Stimulated activated CD4-positive, alpha-beta T cell treated with anti-CD3 and anti-CD28 coated beads, TNF-alpha, amount 100 ng/mL, for 1 hour (primary cell): ENCODE data around the gene SEMA3E.
"Not testable (repeated sequence)": the region's sequence is repeated elsewhere in the genome, so short reads cannot be mapped to it uniquely, and the experiment has no call there.

Experiments used
- DNase-seq, 3 donors: peaks; one replicate each; pipeline ENCODE4 v3.0.0-alpha.2; 2020; ENCODE audit warnings: low read depth in 3 of 3, low spot score in 1 of 3

Gene SEMA3E

GRCh38 chr7:83456413-83456812 is 192.5 kb downstream of the SEMA3E start:
- DNase-seq, result no peak

- no peak for DNase-seq
Measured at GRCh38 chr7:83455612-83456011, 193.3 kb downstream of the SEMA3E start.

- no peak for DNase-seq
Measured at GRCh38 chr7:83452256-83452655, 196.7 kb downstream of the SEMA3E start.

GRCh38 chr7:83451501-83452045 is 197.4 kb downstream of the SEMA3E start:
- no peak for DNase-seq

GRCh38 chr7:83449781-83450180 is 199.2 kb downstream of the SEMA3E start:
- DNase-seq, result no peak

- no peak for DNase-seq
Measured at GRCh38 chr7:83447681-83448080, 201.3 kb downstream of the SEMA3E start.

- no peak for DNase-seq
Measured at GRCh38 chr7:83446102-83446669, 202.8 kb downstream of the SEMA3E start.

GRCh38 chr7:83442911-83443310 is 206.0 kb downstream of the SEMA3E start:
- no peak for DNase-seq

GRCh38 chr7:83439026-83439425 is 209.9 kb downstream of the SEMA3E start:
- DNase-seq, result no peak

GRCh38 chr7:83430289-83430688 is 218.7 kb downstream of the SEMA3E start:
- not testable (repeated sequence) for DNase-seq

- no peak for DNase-seq
Measured at GRCh38 chr7:83429493-83429892, 219.4 kb downstream of the SEMA3E start.

- no peak for DNase-seq
Measured at GRCh38 chr7:83427884-83428283, 221.1 kb downstream of the SEMA3E start.

- no peak for DNase-seq
Measured at GRCh38 chr7:83426325-83426724, 222.6 kb downstream of the SEMA3E start.

- DNase-seq, result no peak
Measured at GRCh38 chr7:83419013-83419412, 229.9 kb downstream of the SEMA3E start.

- no peak for DNase-seq
Measured at GRCh38 chr7:83415840-83416239, 233.1 kb downstream of the SEMA3E start.

- DNase-seq, result no peak
Measured at GRCh38 chr7:83414947-83415346, 234.0 kb downstream of the SEMA3E start.

GRCh38 chr7:83413831-83414230 is 235.1 kb downstream of the SEMA3E start:
- DNase-seq, result no peak

- DNase-seq, result no peak
Measured at GRCh38 chr7:83413424-83413823, 235.5 kb downstream of the SEMA3E start.

GRCh38 chr7:83410989-83411591 is 237.8 kb downstream of the SEMA3E start:
- DNase-seq, result no peak

- DNase-seq, result no peak
Measured at GRCh38 chr7:83394776-83395175, 254.2 kb downstream of the SEMA3E start.

- DNase-seq, result no peak
Measured at GRCh38 chr7:83388436-83388835, 260.5 kb downstream of the SEMA3E start.

GRCh38 chr7:83366629-83367028 is 282.3 kb downstream of the SEMA3E start:
- DNase-seq, result no peak

- DNase-seq, result no peak
Measured at GRCh38 chr7:83365746-83366145, 283.2 kb downstream of the SEMA3E start.
